Pons (tissue), 1 donor: Measurements from ENCODE around the gene TSR1.

ENCODE experiments used
- DNase-seq: peaks from one replicate; pipeline ENCODE4 v3.0.0-alpha.2; 2016; ENCODE audit warnings: low spot score

The TSR1 gene

GRCh38 chr17:2336215-2336851 lies at the start of gene TSR1:
Gene TSR1 (minus strand): TSS chr17:2336457. CDS start chr17:2336427, 30 bp downstream.
- DNase-seq = peak; percentile 89

GRCh38 chr17:2385240-2386210 lies 49.3 kb upstream of the TSR1 start:
- no peak for DNase-seq

- DNase-seq = no peak
Measured at GRCh38 chr17:2384439-2385127, 48.3 kb upstream of the TSR1 start.

GRCh38 chr17:2383628-2384167 lies 47.4 kb upstream of the TSR1 start:
- DNase-seq = no peak

- no peak for DNase-seq
Measured at GRCh38 chr17:2380950-2381649, 44.8 kb upstream of the TSR1 start.

GRCh38 chr17:2380226-2380922 lies 44.1 kb upstream of the TSR1 start:
- DNase-seq = no peak

GRCh38 chr17:2379489-2380225 lies 43.4 kb upstream of the TSR1 start:
- no peak for DNase-seq

GRCh38 chr17:2378905-2379304 lies 42.6 kb upstream of the TSR1 start:
- DNase-seq = no peak

GRCh38 chr17:2377659-2378058 lies 41.4 kb upstream of the TSR1 start:
- no peak for DNase-seq

- no peak for DNase-seq
Measured at GRCh38 chr17:2376107-2376506, 39.9 kb upstream of the TSR1 start.

- DNase-seq = no peak
Measured at GRCh38 chr17:2375406-2375805, 39.1 kb upstream of the TSR1 start.

- no peak for DNase-seq
Measured at GRCh38 chr17:2374549-2375285, 38.5 kb upstream of the TSR1 start.

GRCh38 chr17:2373179-2373578 lies 36.9 kb upstream of the TSR1 start:
- DNase-seq = no peak

- no peak for DNase-seq
Measured at GRCh38 chr17:2372681-2373080, 36.4 kb upstream of the TSR1 start.

GRCh38 chr17:2372180-2372579 lies 35.9 kb upstream of the TSR1 start:
- no peak for DNase-seq

- no peak for DNase-seq
Measured at GRCh38 chr17:2371183-2372130, 35.2 kb upstream of the TSR1 start.

- DNase-seq = no peak
Measured at GRCh38 chr17:2370211-2370589, 33.9 kb upstream of the TSR1 start.

- no peak for DNase-seq
Measured at GRCh38 chr17:2369551-2370210, 33.4 kb upstream of the TSR1 start.
